ENCODE measurements around the gene DUSP5.
"Not testable (repeated sequence)": the region's sequence is repeated elsewhere in the genome, so short reads cannot be mapped to it uniquely, and the experiment has no call there.

DUSP5 gene

GRCh38 chr10:110516815-110517492 lies 19.2 kb downstream of the DUSP5 start:
- Mint-ChIP-seq H3K36me3 (peaks cover 100% of the 10 kb centered on the region), H3K27ac (peak overlapping the region; percentile 4), H3K4me3 (no peak overlapping the region), H3K9me3 (no peaks in the 10 kb centered on the region), H3K4me1 (peaks cover 32% of the 10 kb centered on the region)
- DNase-seq (ENCODE audit: low spot score in 2 of 2) (no peak), ATAC-seq (no peak)

- peaks cover 47% of the 10 kb centered on the region for H3K4me1 Mint-ChIP-seq
- ATAC-seq (peak; percentile 86), DNase-seq (ENCODE audit: low spot score in 2 of 2) (no peak)
- no peak overlapping the region for H3K4me3 Mint-ChIP-seq
- H3K9me3 Mint-ChIP-seq, result no peaks in the 10 kb centered on the region
- peaks cover 92% of the 10 kb centered on the region for H3K36me3 Mint-ChIP-seq
- H3K27ac Mint-ChIP-seq, result peak overlapping the region; percentile 61
These were observed 24.8 kb downstream of the DUSP5 start for GRCh38 chr10:110522365-110522988.

GRCh38 chr10:110523736-110524135 lies 26.0 kb downstream of the DUSP5 start:
- Mint-ChIP-seq H3K27ac (no peak overlapping the region), H3K4me3 (no peak overlapping the region), H3K4me1 (peaks cover 58% of the 10 kb centered on the region), H3K36me3 (peaks cover 86% of the 10 kb centered on the region), H3K9me3 (no peaks in the 10 kb centered on the region)
- no peak for DNase-seq (ENCODE audit: low spot score in 2 of 2)
- ATAC-seq, result no peak

GRCh38 chr10:110524179-110524858 lies 26.6 kb downstream of the DUSP5 start:
- DNase-seq (ENCODE audit: low spot score in 2 of 2) (no peak), ATAC-seq (no peak)
- Mint-ChIP-seq H3K36me3 (peaks cover 80% of the 10 kb centered on the region), H3K9me3 (no peaks in the 10 kb centered on the region), H3K4me1 (peaks cover 64% of the 10 kb centered on the region), H3K27ac (no peak overlapping the region), H3K4me3 (no peak overlapping the region)

GRCh38 chr10:110524859-110525232 lies 27.1 kb downstream of the DUSP5 start:
- DNase-seq (ENCODE audit: low spot score in 2 of 2), result no peak
- ATAC-seq, result no peak
- Mint-ChIP-seq H3K27ac (no peak overlapping the region), H3K36me3 (peaks cover 75% of the 10 kb centered on the region), H3K4me1 (peaks cover 70% of the 10 kb centered on the region), H3K9me3 (no peaks in the 10 kb centered on the region), H3K4me3 (no peak overlapping the region)

- no peaks in the 10 kb centered on the region for H3K9me3 Mint-ChIP-seq
- peak overlapping the region; percentile 34 for H3K27ac Mint-ChIP-seq
- peaks cover 76% of the 10 kb centered on the region for H3K4me1 Mint-ChIP-seq
- ATAC-seq (no peak), DNase-seq (ENCODE audit: low spot score in 2 of 2) (no peak)
- H3K36me3 Mint-ChIP-seq, result peaks cover 67% of the 10 kb centered on the region
- H3K4me3 Mint-ChIP-seq, result no peak overlapping the region
These were observed 27.9 kb downstream of the DUSP5 start for GRCh38 chr10:110525349-110526260.

GRCh38 chr10:110527731-110528171 lies 30.0 kb downstream of the DUSP5 start:
- Mint-ChIP-seq H3K4me3 (peak overlapping the region; percentile 58), H3K9me3 (no peaks in the 10 kb centered on the region), H3K27ac (peak overlapping the region; percentile 4), H3K4me1 (peaks cover 72% of the 10 kb centered on the region), H3K36me3 (peaks cover 45% of the 10 kb centered on the region)
- ATAC-seq, result no peak
- DNase-seq (ENCODE audit: low spot score in 2 of 2), result no peak

- H3K9me3 Mint-ChIP-seq, result no peaks in the 10 kb centered on the region
- DNase-seq (ENCODE audit: low spot score in 2 of 2), result no peak
- peaks cover 39% of the 10 kb centered on the region for H3K36me3 Mint-ChIP-seq
- H3K27ac Mint-ChIP-seq, result peak overlapping the region; percentile 4
- ATAC-seq, result peak; percentile 55
- peaks cover 74% of the 10 kb centered on the region for H3K4me1 Mint-ChIP-seq
- H3K4me3 Mint-ChIP-seq, result peak overlapping the region; percentile 58
These were observed 30.7 kb downstream of the DUSP5 start for GRCh38 chr10:110528224-110528996.

GRCh38 chr10:110528997-110529524 lies 31.4 kb downstream of the DUSP5 start:
- ATAC-seq, result peak; percentile 92
- H3K9me3 Mint-ChIP-seq, result not testable (repeated sequence)
- Mint-ChIP-seq H3K27ac (peak overlapping the region; percentile 4), H3K4me3 (peak overlapping the region; percentile 58), H3K4me1 (peaks cover 74% of the 10 kb centered on the region), H3K36me3 (peaks cover 32% of the 10 kb centered on the region)
- peak in 1 of 2 donors; percentile 67 for DNase-seq (ENCODE audit: low spot score in 2 of 2)

- peaks cover 74% of the 10 kb centered on the region for H3K4me1 Mint-ChIP-seq
- H3K9me3 Mint-ChIP-seq, result no peaks in the 10 kb centered on the region
- H3K36me3 Mint-ChIP-seq, result peaks cover 27% of the 10 kb centered on the region
- H3K4me3 Mint-ChIP-seq, result peak overlapping the region; percentile 58
- DNase-seq (ENCODE audit: low spot score in 2 of 2) (peak in 1 of 2 donors; percentile 62), ATAC-seq (peak; percentile 2)
- peak overlapping the region; percentile 4 for H3K27ac Mint-ChIP-seq
These were observed 31.9 kb downstream of the DUSP5 start for GRCh38 chr10:110529596-110530011.

- H3K27ac Mint-ChIP-seq, result peak overlapping the region; percentile 4
- H3K4me3 Mint-ChIP-seq, result peak overlapping the region; percentile 58
- DNase-seq (ENCODE audit: low spot score in 2 of 2), result no peak
- peaks cover 23% of the 10 kb centered on the region for H3K36me3 Mint-ChIP-seq
- no peaks in the 10 kb centered on the region for H3K9me3 Mint-ChIP-seq
- no peak for ATAC-seq
- H3K4me1 Mint-ChIP-seq, result peaks cover 76% of the 10 kb centered on the region
These were observed 32.6 kb downstream of the DUSP5 start for GRCh38 chr10:110530131-110530831.

- ATAC-seq (no peak), DNase-seq (ENCODE audit: low spot score in 2 of 2) (no peak)
- Mint-ChIP-seq H3K4me3 (no peak overlapping the region), H3K4me1 (peaks cover 76% of the 10 kb centered on the region), H3K27ac (no peak overlapping the region), H3K36me3 (peaks cover 24% of the 10 kb centered on the region), H3K9me3 (no peaks in the 10 kb centered on the region)
These were observed 34.0 kb downstream of the DUSP5 start for GRCh38 chr10:110531687-110532086.

GRCh38 chr10:110532628-110533027 lies 34.9 kb downstream of the DUSP5 start:
- DNase-seq (ENCODE audit: low spot score in 2 of 2); H3K27ac Mint-ChIP-seq; H3K4me3 Mint-ChIP-seq; H3K9me3 Mint-ChIP-seq; ATAC-seq: not testable (repeated sequence)
- peaks cover 77% of the 10 kb centered on the region for H3K4me1 Mint-ChIP-seq
- H3K36me3 Mint-ChIP-seq, result peaks cover 16% of the 10 kb centered on the region

- H3K9me3 Mint-ChIP-seq, result no peaks in the 10 kb centered on the region
- H3K27ac Mint-ChIP-seq, result no peak overlapping the region
- H3K36me3 Mint-ChIP-seq, result peaks cover 11% of the 10 kb centered on the region
- DNase-seq (ENCODE audit: low spot score in 2 of 2), result no peak
- peaks cover 72% of the 10 kb centered on the region for H3K4me1 Mint-ChIP-seq
- ATAC-seq, result no peak
- H3K4me3 Mint-ChIP-seq, result no peak overlapping the region
These were observed 35.4 kb downstream of the DUSP5 start for GRCh38 chr10:110533149-110533548.
